ENCODE data around the gene GRM7.

DNA sequence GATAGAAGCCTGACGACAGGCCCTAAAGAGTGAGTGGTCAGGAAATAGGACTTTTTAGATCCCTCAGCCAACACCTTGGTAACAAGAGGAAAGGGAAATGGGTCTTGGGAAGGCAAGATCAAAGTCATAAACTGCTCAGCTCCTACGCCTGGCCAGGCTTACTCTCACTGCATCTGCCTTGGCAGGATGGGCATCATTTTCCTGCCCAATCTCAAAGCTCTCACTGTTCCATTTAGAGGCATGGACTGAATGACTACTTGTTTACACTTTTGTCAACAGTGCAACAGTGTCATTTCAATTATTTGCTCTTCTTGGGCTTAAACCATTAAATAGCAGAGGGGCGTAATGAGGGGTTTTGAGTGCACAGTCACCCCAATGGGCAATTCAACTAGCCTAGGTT, 808.7 kb downstream of the GRM7 start:
- no peak for TF ChIP-seq EZH2phosphoT487 (IDR thresholded peaks at IDR 0.05; ENCODE audit: borderline replicate concordance, low read length)
- TF ChIP-seq, protein P1, sequence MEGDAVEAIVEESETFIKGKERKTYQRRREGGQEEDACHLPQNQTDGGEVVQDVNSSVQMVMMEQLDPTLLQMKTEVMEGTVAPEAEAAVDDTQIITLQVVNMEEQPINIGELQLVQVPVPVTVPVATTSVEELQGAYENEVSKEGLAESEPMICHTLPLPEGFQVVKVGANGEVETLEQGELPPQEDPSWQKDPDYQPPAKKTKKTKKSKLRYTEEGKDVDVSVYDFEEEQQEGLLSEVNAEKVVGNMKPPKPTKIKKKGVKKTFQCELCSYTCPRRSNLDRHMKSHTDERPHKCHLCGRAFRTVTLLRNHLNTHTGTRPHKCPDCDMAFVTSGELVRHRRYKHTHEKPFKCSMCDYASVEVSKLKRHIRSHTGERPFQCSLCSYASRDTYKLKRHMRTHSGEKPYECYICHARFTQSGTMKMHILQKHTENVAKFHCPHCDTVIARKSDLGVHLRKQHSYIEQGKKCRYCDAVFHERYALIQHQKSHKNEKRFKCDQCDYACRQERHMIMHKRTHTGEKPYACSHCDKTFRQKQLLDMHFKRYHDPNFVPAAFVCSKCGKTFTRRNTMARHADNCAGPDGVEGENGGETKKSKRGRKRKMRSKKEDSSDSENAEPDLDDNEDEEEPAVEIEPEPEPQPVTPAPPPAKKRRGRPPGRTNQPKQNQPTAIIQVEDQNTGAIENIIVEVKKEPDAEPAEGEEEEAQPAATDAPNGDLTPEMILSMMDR (IDR thresholded peaks at IDR 0.05; ENCODE audit: low read depth, low read length, poor library complexity, severe bottlenecking), result no peak

All from DOHH2 (cell line).